ENCODE results near the gene IPO9. TPM values are rescaled to one million over a fixed set of nuclear protein-coding genes. Genes with fewer than 3 reads are reported as not detected.
A peak's percentile ranks its signal among the peaks of the same experiment; 100 is the strongest.
"Not testable (repeated sequence)": the region's sequence is repeated elsewhere in the genome, so short reads cannot be mapped to it uniquely, and the experiment has no call there.

The IPO9 gene
- total RNA-seq, 1 experiment from 2014 or later: 44.7 TPM

DNA sequence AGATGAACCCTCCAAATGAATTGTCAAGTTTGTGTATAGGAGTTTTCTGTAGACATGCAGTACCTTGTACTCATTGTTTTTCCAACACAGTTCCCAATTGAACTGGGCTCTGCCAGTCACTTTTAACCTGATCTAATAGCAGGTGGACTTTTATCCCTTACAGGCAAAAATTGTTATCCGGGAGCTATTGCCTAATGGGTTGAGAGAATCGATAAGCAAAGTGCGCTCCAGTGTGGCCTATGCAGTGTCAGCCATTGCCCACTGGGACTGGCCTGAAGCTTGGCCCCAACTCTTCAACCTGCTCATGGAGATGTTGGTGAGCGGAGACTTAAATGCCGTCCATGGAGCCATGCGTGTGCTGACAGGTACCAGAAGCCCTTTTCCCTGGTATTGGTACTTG lies 19.3 kb downstream of the IPO9 start:
- no peak for DNase-seq (ENCODE audit: low spot score)

DNA sequence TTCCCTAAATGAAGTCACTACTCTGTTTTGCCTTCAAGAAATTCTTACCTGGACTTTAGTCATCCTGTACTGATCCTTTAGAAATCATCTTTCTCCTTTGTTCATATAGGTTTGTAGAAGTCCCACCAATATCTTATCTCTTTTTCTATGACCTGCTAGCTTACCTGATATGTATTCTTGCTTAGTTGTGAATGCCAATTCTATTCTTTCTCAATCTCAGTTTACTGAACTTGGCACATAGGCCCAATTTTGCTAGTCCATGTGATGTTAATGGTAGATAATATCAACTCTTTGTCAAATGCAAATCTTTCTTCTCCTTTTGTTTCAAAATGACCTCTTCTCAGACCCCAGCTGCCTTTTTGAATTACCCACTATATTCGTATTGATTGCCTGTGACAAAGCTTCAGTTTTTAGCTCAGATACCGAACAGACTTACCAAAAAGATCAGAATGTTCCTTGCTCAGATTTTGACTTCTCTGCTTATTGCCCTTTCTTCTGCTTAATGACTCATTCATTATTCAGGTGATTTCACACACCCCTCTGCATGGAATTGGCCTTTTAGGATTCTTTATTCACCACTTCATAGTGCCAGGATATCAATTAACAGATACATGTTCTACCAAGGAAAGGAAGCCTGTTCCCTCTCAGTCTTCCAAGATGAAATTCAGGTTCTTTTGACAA lies 20.6 kb downstream of the IPO9 start:
- DNase-seq (ENCODE audit: low spot score): no peak

DNA sequence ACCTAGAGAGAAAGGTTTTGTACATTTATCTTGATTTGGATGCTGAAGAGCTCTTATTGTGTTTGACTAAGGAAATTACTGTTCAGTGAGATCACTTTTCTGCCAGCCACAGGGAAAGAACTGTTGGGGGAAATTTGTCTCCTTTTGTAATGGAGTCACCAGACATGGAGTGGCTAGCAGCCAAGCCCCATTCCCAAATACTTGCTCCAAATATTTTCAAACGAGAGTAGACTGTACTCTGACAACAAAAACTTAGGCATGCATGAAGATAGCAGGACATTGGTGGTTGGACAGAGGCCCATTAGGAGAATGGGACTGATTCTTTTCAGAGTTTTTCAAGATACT lies 21.1 kb downstream of the IPO9 start:
- DNase-seq (ENCODE audit: low spot score): peak; percentile 82

DNA sequence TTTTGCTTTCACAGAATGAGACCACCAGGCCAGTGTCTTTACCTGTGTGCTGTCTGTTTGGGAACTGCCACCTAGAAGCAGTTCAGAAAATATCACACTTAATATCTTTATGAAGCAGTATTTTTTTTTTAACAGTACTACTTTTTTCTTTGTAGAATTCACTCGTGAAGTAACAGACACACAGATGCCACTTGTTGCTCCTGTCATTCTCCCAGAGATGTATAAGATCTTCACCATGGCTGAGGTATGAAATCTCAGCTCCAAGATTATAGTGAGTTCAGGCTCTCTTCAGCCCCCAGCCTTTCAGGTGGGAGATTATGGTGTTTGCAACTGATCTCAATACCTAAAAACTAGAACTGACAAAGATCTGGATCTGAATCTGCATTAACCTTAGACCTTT lies 23.0 kb downstream of the IPO9 start:
- DNase-seq (ENCODE audit: low spot score): no peak

DNA sequence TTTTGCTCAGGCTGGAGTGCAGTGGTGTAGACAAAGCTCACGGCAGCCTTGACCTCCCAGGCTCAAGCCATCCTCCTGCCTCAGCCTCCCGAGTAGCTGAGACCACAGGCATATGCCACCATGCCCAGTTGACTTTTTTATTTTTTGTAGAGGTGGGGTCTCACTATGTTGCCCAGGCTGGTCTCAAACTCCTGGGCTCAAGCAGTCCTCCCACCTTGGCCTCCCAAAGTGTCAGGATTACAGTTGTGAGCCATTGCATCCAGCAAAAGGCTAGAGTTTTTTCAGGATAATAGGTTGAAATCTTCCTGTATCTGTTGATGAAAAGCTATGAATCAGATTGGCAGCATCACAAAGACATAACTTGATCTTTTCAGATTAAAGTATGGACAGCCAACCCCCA lies 27.8 kb downstream of the IPO9 start:
- DNase-seq (ENCODE audit: low spot score): not testable (repeated sequence)

DNA sequence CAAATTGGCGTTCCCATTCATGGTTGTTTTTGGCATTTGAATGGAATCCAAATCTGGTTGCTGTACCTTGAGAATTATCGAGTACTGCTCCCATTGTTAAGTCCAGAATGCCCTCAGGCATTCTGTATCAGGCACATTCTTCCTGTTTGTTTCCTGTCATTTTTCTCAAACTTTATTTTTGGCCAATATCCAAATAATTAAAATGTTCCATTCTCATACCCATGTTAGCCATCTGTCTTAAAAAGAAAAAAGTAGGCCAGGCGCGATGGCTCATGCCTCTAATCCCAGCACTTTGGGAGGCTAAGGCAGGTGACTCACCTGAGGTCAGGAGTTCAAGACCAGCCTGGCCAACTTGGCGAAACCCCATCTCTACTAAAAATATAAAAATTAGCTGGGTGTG lies 30.5 kb downstream of the IPO9 start:
- DNase-seq (ENCODE audit: low spot score): no peak

DNA sequence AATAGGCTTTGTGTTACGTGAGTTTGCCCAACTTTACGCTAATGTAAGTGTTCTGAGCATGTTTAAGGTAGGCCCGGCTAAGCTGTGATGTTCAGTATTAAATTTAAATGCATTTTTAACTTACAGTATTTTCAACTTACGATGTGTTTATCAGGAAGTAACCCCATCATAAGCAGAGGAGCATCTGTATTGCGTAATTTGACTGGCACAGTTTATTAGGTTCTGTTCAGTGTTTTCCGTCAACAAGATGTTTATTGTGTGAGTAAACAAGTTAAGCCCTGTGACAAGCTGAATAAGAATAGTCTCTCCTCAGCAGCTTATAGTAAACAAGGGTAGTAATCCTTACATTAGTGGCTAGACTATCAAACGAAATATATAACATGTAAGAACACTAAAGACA lies 32.5 kb downstream of the IPO9 start:
- DNase-seq (ENCODE audit: low spot score): no peak

DNA sequence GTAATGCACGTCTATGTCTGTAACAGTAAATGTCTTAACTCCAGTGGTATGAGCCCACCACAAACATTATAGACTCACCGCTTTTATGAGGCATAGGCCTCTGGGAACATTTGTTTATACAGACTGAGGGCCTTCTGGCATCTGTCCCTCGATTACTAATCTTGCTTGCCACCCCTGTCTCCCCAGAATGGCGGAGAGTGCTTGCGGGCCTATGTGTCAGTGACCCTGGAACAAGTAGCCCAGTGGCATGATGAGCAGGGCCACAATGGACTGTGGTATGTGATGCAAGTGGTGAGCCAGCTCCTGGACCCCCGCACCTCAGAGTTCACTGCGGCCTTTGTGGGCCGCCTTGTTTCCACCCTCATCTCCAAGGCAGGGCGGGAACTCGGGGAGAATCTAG lies 41.4 kb downstream of the IPO9 start:
- no peak for DNase-seq (ENCODE audit: low spot score)

DNA sequence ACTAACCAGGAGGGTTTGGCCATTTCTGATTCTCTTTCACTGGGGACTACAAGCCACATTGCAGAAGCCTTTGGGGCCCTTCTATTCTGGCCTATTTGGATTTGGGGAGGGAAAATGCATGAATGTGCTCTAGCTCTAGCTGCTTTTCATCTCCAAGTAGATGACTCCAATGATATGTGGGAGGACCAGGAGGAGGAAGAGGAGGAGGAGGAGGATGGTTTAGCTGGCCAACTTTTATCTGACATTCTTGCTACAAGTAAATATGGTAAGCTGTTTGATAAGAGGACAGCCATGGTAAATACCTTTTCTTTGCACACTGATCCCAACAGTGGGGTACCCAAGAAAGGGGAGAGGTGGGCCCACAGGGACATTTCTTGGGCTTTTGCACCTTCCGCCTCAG lies 45.7 kb downstream of the IPO9 start:
- DNase-seq (ENCODE audit: low spot score): no peak

DNA sequence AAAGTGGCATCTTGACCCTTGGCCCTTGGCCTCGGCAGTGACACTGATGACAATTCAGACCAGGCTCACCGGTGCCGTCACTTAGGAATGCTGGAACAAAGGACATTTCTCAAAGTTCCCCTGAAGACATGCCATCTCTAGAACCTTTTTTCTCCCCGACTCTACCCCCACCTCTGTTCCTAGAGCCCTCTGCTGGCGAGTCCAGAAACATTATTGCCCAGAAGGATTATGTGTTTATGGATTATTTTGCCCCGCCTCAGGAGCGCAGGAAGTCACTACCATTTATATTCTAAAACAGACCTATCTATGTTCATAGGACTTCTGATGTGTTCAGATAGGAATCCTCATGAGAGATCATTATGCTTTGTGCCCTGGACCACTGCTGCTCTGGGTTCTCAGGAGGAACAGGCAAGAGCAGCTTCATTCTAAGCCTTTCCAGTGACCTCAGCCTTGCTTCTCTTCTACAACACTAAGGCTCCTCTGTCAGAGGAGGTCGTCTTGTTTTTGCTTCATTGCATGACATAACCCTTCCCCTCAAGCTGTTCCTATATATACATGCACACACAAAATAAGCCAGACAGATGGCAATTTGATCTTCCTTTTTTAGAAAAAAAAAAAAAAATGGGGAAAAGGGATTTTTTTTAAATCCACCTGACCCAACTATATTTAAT lies 47.3 kb downstream of the IPO9 start:
- no peak for DNase-seq (ENCODE audit: low spot score)

DNA sequence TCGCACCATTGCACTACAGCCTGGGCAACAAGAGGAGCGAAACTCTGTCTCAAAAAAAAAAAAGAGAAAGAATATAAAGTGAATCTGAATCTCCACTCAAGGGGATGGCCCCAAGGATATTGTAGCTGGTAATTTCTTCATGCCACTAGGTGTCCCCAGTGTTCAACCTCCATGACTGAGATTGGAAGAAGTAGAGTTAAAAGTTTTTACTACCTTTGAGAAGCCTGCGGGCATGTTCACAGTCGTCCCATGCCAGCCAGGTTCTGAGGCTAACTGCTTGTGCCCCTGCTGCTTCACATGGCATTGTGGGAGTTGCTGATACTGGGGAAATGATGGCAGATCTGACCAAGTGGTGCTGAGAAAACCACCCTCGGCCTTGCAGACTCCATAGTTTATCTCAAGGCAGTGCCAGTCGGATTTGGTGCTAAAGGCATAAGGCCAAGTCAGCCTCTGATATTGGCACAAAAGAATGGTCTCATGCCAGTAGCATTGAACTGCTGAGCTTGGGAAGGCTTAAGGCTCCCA lies 49.0 kb downstream of the IPO9 start:
- peak; percentile 62 for DNase-seq (ENCODE audit: low spot score)

DNA sequence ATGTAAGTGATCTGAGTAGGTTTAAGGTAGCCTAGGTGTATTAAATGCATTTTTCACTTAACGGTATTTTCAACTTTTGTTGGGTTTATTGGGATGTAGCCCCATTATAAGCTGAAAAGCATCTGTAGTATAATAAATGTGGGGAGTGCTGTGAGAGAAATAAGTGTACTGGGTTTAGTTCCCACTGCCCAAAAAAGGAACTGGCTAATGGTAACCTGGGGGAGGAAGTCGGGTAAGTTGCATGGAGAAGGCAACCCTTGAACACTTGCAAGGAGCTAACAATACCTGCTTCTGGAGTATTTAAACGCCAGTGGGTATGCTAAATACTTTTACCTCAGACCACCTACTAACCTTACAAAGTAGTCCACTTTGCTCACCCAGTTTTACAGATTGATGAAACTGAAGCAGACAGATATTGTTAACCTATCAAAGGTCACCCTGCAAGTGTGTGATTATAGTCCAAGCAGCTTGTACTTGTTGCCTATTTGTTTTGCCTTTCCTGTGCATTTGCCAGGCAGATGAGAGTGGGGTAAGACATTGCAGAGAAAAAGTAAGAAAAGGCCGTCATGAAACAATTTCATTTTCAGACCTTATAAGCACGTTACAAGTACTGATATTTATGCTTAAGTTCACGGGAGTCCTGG lies 52.1 kb downstream of the IPO9 start:
- DNase-seq (ENCODE audit: low spot score): no peak

DNA sequence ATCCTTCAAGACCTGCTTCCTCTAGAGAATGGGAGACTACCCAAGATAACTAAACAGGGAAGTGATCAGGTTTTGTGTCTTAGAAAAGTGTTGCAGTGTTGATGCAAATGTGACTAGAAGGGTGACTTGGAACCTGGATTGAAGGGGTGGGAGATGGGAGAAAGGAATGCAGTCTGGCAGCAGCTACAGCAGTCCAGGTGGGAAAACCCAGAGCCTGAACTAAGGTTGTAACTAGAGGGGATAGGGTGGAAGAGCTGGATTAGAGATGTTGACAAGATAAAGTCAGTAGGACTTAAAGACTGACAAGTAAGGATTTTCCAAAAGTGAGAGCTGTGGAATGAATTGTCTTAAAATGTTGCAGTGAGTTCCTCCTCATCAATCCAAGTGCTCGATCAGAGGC lies 52.7 kb downstream of the IPO9 start:
- no peak for DNase-seq (ENCODE audit: low spot score)

DNA sequence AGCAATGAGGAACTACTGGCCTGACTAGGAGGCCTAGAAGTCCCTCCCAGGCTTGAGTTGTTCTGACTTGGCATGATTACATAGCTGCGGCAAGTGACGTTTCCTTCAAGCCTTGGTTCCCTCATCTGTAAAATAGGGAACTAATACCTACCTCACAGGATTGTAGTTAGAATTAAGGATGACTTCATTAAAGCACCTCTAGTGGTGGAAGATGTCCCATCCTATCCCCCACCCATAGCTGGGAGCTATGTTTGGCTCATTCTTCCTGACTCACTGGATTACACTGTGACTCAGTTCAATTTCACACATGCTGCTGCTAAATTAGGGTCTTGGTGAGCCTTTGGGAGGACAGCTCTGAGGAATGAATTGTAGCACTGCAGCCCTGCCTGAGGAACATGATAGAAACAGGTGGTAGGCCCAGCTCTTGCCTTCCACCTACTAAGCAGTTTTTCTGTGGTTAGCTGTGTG lies 53.7 kb downstream of the IPO9 start:
- peak; percentile 93 for DNase-seq (ENCODE audit: low spot score)

DNA sequence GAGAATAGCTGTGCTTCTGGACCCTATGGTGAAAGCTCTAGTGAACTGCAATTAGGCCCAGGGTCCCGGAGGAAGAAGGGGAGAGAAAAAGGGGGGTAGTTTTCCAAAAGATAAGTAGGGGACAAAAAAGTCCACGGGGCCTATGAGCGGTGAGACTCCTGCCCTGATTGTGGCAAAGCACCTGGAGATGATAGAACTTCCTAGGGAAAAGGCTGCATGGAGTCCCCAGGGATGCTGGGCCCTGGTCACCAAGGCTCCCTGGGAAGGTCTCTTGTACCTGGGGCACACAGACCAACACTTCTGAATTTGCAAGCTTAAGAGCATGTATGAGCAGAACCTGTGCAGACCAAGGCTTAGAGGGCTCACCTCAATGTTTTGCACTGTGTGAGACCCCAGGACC lies 54.3 kb downstream of the IPO9 start:
- no peak for DNase-seq (ENCODE audit: low spot score)

DNA sequence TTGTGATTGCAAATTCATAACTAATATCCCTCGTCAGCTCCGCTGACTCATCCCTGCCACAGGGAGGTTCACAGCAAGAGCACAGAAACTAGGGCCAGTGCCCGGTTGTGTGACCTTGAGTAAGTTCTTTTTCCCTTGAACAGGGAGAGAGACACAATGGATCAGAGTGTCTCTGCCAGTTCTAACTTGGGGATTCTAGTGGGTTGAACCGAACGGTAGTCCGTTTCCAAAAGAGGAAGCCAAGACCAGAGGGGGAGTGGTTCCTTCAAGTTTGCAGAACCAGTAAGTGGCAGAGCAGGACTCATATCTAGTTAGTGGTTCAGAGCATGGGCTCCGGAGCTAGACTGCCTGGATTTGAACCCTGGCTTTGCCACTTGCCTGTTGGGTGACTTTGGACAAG lies 54.8 kb downstream of the IPO9 start:
- peak; percentile 66 for DNase-seq (ENCODE audit: low spot score)

DNA sequence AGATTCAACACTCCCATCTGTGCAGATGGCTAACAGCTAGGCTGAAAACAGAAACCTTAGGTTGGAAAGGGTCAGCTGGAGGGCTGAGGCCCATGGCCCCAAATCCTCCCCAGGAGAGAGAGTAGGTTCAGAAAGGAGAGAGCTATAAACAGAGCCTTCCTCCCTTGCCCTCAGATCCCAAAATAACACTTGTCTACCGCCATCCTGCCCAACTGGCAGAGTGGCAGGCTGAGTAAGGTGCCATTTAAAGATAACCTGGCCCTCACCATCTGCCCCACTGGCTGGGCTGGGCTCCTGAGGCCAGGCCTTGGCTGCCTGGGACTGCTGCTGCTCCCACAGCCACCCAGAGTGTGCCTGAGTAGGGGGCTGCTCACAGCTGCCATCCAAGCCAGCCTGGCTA lies 55.5 kb downstream of the IPO9 start:
- DNase-seq (ENCODE audit: low spot score): no peak

DNA sequence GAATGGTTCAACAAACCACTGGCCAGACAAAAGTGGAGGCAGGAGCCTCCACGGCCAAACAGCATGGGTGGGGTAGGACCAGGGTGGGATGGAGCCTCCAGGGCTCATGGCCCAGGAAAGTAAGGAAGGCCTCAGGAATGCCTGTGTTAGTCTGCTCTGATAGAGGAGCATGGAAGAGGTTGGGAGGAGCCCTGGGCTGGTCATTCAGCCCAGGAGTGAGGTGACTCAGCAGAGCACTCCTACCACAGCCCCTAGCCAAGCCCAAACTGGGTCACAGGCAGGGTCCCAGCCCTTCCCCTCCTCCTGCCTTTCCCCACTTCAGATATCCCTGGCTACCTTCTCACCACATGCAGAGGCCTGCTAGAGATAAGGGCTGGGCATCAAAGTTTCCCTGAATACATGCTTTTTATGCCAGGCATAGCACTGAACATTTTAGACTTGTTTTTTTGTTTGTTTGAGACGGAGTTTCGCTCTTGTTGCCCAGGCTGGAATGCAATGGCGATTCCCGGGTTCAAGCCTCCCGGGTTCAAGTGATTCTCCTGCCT lies 56.6 kb downstream of the IPO9 start:
- peak; percentile 80 for DNase-seq (ENCODE audit: low spot score)

DNA sequence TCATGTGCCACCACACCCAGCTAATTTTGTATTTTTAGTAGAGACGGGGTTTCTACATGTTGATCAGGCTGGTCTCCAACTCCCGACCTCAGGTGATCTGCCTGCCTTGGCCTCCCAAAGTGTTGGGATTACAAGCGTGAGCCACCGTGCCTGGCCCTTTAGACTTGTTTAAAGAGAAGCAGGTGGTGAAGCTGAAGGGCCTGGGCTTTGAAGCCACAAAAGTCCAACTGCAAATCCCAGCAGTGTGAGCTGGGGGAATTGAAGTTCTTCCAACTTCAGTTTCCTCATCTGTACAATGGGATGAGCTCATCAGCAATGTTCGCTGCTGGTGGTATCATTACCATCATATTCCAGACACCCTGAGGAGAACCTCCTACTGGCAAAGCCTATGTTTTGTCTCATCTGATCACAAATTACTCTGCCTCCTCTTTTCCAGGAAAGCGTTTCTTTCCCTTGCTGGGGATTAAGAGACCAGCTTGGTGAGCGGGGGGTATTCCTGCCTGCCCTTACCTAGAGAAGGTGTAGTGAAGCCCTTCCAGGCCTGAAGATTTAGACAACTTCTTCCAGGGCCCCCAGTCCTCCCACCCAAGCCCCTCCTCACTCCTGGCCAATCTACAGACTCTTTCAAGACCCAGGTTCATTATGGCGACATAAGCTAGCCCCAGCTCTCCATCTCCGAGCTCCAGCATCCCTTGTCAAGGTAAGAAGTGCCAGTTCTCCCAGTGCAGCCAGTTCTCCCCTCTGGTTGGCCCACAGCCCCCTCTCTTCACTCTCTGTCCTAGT lies 57.3 kb downstream of the IPO9 start:
- DNase-seq (ENCODE audit: low spot score): no peak

DNA sequence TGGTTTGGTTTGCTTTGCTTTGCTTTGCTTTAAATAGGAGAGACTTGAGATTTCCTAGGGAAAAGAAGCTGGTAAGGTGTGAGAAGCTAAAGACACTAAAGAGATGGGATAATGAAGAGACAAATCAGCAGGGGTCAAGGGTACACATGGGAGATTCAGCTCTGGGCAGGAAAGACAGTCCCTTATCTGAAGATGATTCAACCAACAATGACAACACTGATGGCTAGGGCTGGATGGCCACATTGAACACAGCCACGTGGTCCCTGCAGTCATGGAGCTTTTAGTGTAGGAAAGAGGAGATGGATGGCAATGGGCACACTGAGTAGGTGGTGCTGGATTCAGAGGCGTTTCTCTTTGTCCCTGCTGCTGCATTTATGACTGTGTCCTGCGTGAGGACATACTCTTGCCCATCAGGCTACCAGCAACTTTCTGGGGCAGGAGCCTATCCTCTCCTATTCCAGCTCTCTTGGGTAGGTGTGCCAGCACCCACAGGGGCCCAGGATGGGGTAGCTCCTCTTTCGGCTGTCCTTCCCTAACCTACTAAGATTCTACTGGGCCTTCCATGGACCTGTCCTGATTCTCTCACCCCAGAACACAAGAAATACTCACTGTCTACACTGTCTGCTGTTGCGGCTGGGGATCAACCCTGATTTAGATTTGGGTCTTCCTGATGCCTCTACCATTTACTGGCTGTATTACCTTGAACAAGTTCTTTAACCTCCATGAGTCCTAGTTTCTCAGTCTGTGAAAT lies 58.3 kb downstream of the IPO9 start:
- no peak for DNase-seq (ENCODE audit: low spot score)
